HepG2 (cell line): ENCODE results near the gene TTLL11. TPM values are rescaled to one million over a fixed set of nuclear protein-coding genes. Genes with fewer than 3 reads are reported as not detected.

ENCODE experiments used
- ATAC-seq: fragments of 200-7000 bp; cut with Tn5 transposase; 3 replicates; pipeline ENCODE4 v1.9.1; 2020; ENCODE audit warnings: mild to moderate bottlenecking, moderate library complexity
- BruUV-seq: library from RNA; stranded (reverse); fragments of 400-500 nt; replicated peaks from 2 replicates; lab custom pipeline; 2021; lab: Mats Ljungman, UMichigan
- CTCF ChIA-PET: fragments of 300-600 bp; formaldehyde crosslinking; extraction: SDS; loops from one replicate; lab custom pipeline; 2021; ENCODE audit warnings: low total read pairs, inconsistent platforms, low intra/inter-chr PET ratio; lab: Yijun Ruan, JAX
- POLR2A ChIA-PET: fragments of 350-600 bp; sonication (Branson Sonifier 250); formaldehyde crosslinking; loops from one replicate; lab custom pipeline; 2020; ENCODE audit warnings: antibody characterized with exemption, inconsistent platforms; lab: Yijun Ruan, JAX
- DNase-seq: peaks from one replicate; pipeline ENCODE4 v3.0.0-alpha.2; 2015; ENCODE audit warnings: low spot score
- FAIRE-seq: peaks from 3 replicates; lab custom pipeline; 2011; peaks lifted over from hg19 to GRCh38; lab: Jason Lieb, UNC
- H2AFZ ChIP-seq: one replicate; pipeline ENCODE4 v1.6.1; 2011; ENCODE audit warnings: low read length, inconsistent platforms
- H3K27ac ChIP-seq: fragments of 300-600 bp; 3 replicates; pipeline ENCODE4 v1.8.0; 2011; ENCODE audit warnings: mixed run types, mild to moderate bottlenecking, mixed read lengths, low read length, inconsistent platforms; ENCODE audit not compliant: insufficient read depth; ENCODE audit errors: extremely low read length
- H3K27me3 ChIP-seq, 2 experiments: fragments of 200-600 bp in 1 of 2; 2 replicates in 1 of 2; 3 replicates in 1 of 2; pipeline versions ENCODE4 v1.6.0 to v1.8.0; 2011; ENCODE audit warnings: low read length in 2 of 2, mild to moderate bottlenecking in 2 of 2, moderate library complexity in 2 of 2, inconsistent platforms in 1 of 2; ENCODE audit not compliant: insufficient read depth in 2 of 2, control insufficient read depth in 1 of 2
- H3K36me3 ChIP-seq, 2 experiments: fragments of 200-600 bp in 1 of 2; replicated peaks in 1 of 2; 2 replicates in 1 of 2; 3 replicates in 1 of 2; pipeline versions ENCODE4 v1.5.1 to v1.8.0; 2011; ENCODE audit warnings: low read length in 2 of 2, inconsistent platforms in 1 of 2; ENCODE audit not compliant: insufficient read depth in 2 of 2, control insufficient read depth in 1 of 2
- H3K4me1 ChIP-seq: 2 replicates; pipeline ENCODE4 v1.5.1; 2012; ENCODE audit warnings: low read length, inconsistent platforms; ENCODE audit not compliant: insufficient read depth
- H3K4me2 ChIP-seq: 2 replicates; pipeline ENCODE4 v1.6.0; 2011; ENCODE audit warnings: low read depth, low read length, inconsistent platforms
- H3K4me3 ChIP-seq, 3 experiments: fragments of 200-600 bp in 1 of 3; sonication (generic), shearing (Covaris generic) in 1 of 3; replicated peaks in 1 of 3; 2 replicates each; pipeline ENCODE4 v1.5.1; 2011 to 2016; ENCODE audit warnings: low read length in 3 of 3, inconsistent platforms in 2 of 3, low read depth in 2 of 3, mild to moderate bottlenecking in 2 of 3, control low read depth in 1 of 3, mixed read lengths in 1 of 3; ENCODE audit not compliant: insufficient read depth in 1 of 3
- H3K79me2 ChIP-seq: one replicate; pipeline ENCODE4 v1.6.1; 2011; ENCODE audit warnings: low read length, inconsistent platforms; ENCODE audit not compliant: insufficient read depth
- H3K9ac ChIP-seq: 2 replicates; pipeline ENCODE4 v1.6.0; 2011; ENCODE audit warnings: mild to moderate bottlenecking, low read depth, low read length, inconsistent platforms; ENCODE audit not compliant: insufficient read depth
- H3K9me3 ChIP-seq: 2 replicates; pipeline ENCODE4 v1.5.1; 2012; ENCODE audit warnings: mild to moderate bottlenecking, low read length
- H4K20me1 ChIP-seq: 2 replicates; pipeline ENCODE4 v1.6.0; 2011; ENCODE audit warnings: inconsistent platforms, mild to moderate bottlenecking, low read length, moderate library complexity; ENCODE audit not compliant: insufficient read depth
- CEBPB ChIP-seq: IDR thresholded peaks from 2 replicates; pipeline ENCODE4 v1.6.1; 2011; ENCODE audit warnings: low read depth, low read length, improper control_type of control experiment, borderline replicate concordance
- CREB1 ChIP-seq, 2 experiments: fragments of 450-650 bp in 1 of 2; IDR thresholded peaks; 2 replicates each; pipeline ENCODE4 v1.6.1; 2016 to 2017; ENCODE audit warnings: control low read depth in 1 of 2, mild to moderate bottlenecking in 1 of 2, missing compliant biosample characterization in 1 of 2, missing genetic modification characterization in 1 of 2
- ERF ChIP-seq: IDR thresholded peaks from 2 replicates; pipeline ENCODE4 v1.6.1; 2018; ENCODE audit warnings: missing biosample characterization, missing genetic modification reagents
- ETS1 ChIP-seq: sonication (generic); formaldehyde crosslinking; IDR thresholded peaks from 2 replicates; pipeline ENCODE4 v1.4.0; 2020; ENCODE audit warnings: missing genetic modification reagents
- HNF1B ChIP-seq: sonication (generic); formaldehyde crosslinking; IDR thresholded peaks from 2 replicates; pipeline ENCODE4 v1.5.1; 2020; ENCODE audit warnings: mild to moderate bottlenecking, moderate library complexity, missing genetic modification reagents
- NR2C2 ChIP-seq: sonication (generic); formaldehyde crosslinking; IDR thresholded peaks from 2 replicates; pipeline ENCODE4 v1.4.0; 2020; ENCODE audit warnings: missing genetic modification reagents, mild to moderate bottlenecking, moderate library complexity, borderline replicate concordance
- PHB2 ChIP-seq: fragments of 450-650 bp; IDR thresholded peaks from 2 replicates; pipeline ENCODE4 v1.6.1; 2018; ENCODE audit not compliant: partially characterized antibody
- REXO4 ChIP-seq: sonication (generic); formaldehyde crosslinking; IDR thresholded peaks from 2 replicates; pipeline ENCODE4 v1.8.0; 2022; ENCODE audit warnings: missing genetic modification reagents, mild to moderate bottlenecking, borderline replicate concordance
- ZBTB37 ChIP-seq: sonication (generic); formaldehyde crosslinking; IDR thresholded peaks from 2 replicates; pipeline ENCODE4 v1.4.0; 2020; ENCODE audit warnings: mild to moderate bottlenecking, missing genetic modification reagents
- ZNF180 ChIP-seq: sonication (generic); formaldehyde crosslinking; IDR thresholded peaks from 2 replicates; pipeline ENCODE4 v1.4.0; 2020; ENCODE audit warnings: low read depth, missing genetic modification reagents, borderline replicate concordance
- ZNF251 ChIP-seq: sonication (generic); formaldehyde crosslinking; IDR thresholded peaks from 2 replicates; pipeline ENCODE4 v1.9.0; 2021; ENCODE audit warnings: mild to moderate bottlenecking, missing genetic modification reagents
- ZNF430 ChIP-seq: sonication (generic); formaldehyde crosslinking; IDR thresholded peaks from 2 replicates; pipeline ENCODE4 v1.9.0; 2021; ENCODE audit warnings: mild to moderate bottlenecking, missing genetic modification reagents
- ZNF720 ChIP-seq: sonication (generic); formaldehyde crosslinking; IDR thresholded peaks from 2 replicates; pipeline ENCODE4 v1.4.0; 2020; ENCODE audit warnings: missing genetic modification reagents
- WGBS: methylation state at CpG from one replicate; pipeline ENCODE4 v1.1.6; 2017; ENCODE audit warnings: low lambda C conversion rate; 5-methylcytosine and 5-hydroxymethylcytosine counted together
- in situ Hi-C: cut with HindIII; loops from 2 replicates; pipeline ENCODE4 v1.10.0; 2017; ENCODE audit warnings: low pct_unique_long_range_greater_than_20kb; ENCODE audit not compliant: extremely low pct_ligation_motif_present
- intact Hi-C: fragments of 100-400 bp; cut with micrococcal nuclease; formaldehyde crosslinking; loops from one replicate; pipeline ENCODE4 v1.10.0; 2022; ENCODE audit not compliant: unreplicated experiment
- polyA plus RNA-seq, 8 experiments: library from polyadenylated mRNA; depleted of rRNA in 3 of 8; stranded (reverse) in 7 of 8; unstranded in 1 of 8; fragments of >200 nt; fragmentation: Illumina TruSeq in 4 of 8; extraction: Trizol in 4 of 8; gene quantifications; 2 replicates each; pipeline versions ENCODE4 v1.2.1 to v1.2.3, GENCODE V29; 2011 to 2016; ENCODE audit warnings: low read depth in 4 of 8, missing spikeins in 1 of 8, mixed read lengths in 1 of 8; ENCODE audit not compliant: insufficient read depth in 1 of 8
- total RNA-seq, 5 experiments: library from RNA; depleted of rRNA; stranded (reverse); fragments of >200 nt; fragmentation: Illumina TruSeq; extraction: Trizol; gene quantifications; 2 replicates each; pipeline ENCODE4 v1.2.3, GENCODE V29; 2016; ENCODE audit warnings: low read depth in 1 of 5

The TTLL11 gene
- total and polyA plus RNA-seq, 2 of the 13 experiments (the other 11 are each of a cell fraction or from before 2014, with no cell fraction given) = 4.5 to 5.2 TPM

- H3K27me3 ChIP-seq = no peaks in the 10 kb centered on the region
- H3K9ac ChIP-seq = no peak overlapping the region
- H3K9me3 ChIP-seq = no peaks in the 10 kb centered on the region
- no peak overlapping the region for H3K27ac ChIP-seq
- no peak for DNase-seq
- FAIRE-seq = peak; percentile 36
- peaks cover 37% of the 10 kb centered on the region for H3K4me1 ChIP-seq
- BruUV-seq = no TSS peak
- H2AFZ ChIP-seq = no peak overlapping the region
- H3K4me2 ChIP-seq = no peak overlapping the region
- H3K36me3 ChIP-seq = peaks cover 2 to 3% of the 10 kb centered on the region in 2 experiments; a peak in 1 of 5 replicates
- intact Hi-C loops (no loop called here), in situ Hi-C loops (no loop called here)
- POLR2A ChIA-PET = no interaction called here
- TF ChIP-seq CEBPB (peak; percentile 45; the same call in 1 of the 2 replicates), ZNF720 (CRISPR knock-in tag) (no peak)
- peaks cover 8% of the 10 kb centered on the region for H3K79me2 ChIP-seq
- WGBS = 77% methylated on average over 8 of the region's 8 CpGs
- ATAC-seq = no peak
- H4K20me1 ChIP-seq = no peaks in the 10 kb centered on the region
- CTCF ChIA-PET = no interaction called here
- H3K4me3 ChIP-seq = no peak overlapping the region
Measured at GRCh38 chr9:122087406-122088200, 5.5 kb downstream of the TTLL11 start.

- no peak overlapping the region for H3K4me3 ChIP-seq
- H3K4me2 ChIP-seq = no peak overlapping the region
- H2AFZ ChIP-seq = no peak overlapping the region
- H3K36me3 ChIP-seq = peaks cover 2 to 3% of the 10 kb centered on the region in 2 experiments; a peak in 1 of 5 replicates
- in situ Hi-C loops = no loop called here
- no peak for FAIRE-seq
- no TSS peak for BruUV-seq
- intact Hi-C loops = no loop called here
- 100% methylated on average over 1 of the region's 1 CpG for WGBS
- no peaks in the 10 kb centered on the region for H3K27me3 ChIP-seq
- H3K27ac ChIP-seq = no peak overlapping the region
- no peaks in the 10 kb centered on the region for H3K9me3 ChIP-seq
- no peak for DNase-seq
- POLR2A ChIA-PET = no interaction called here
- H3K4me1 ChIP-seq = peaks cover 34% of the 10 kb centered on the region
- no peak overlapping the region for H3K9ac ChIP-seq
- CTCF ChIA-PET = no interaction called here
- H3K79me2 ChIP-seq = peaks cover 8% of the 10 kb centered on the region
- no peaks in the 10 kb centered on the region for H4K20me1 ChIP-seq
- no peak for ATAC-seq
- TF ChIP-seq ERF (CRISPR knock-in tag) = no peak
- no peak for TF ChIP-seq ZNF430 (CRISPR knock-in tag)
- TF ChIP-seq CREB1 (IDR thresholded peaks at IDR 0.05) = no peak
- no peak for TF ChIP-seq CREB1 (CRISPR knock-in tag; IDR thresholded peaks at IDR 0.05)
- TF ChIP-seq HNF1B (CRISPR knock-in tag) = no peak
- no peak for TF ChIP-seq NR2C2 (CRISPR knock-in tag)
- TF ChIP-seq ETS1 (CRISPR knock-in tag) = no peak
- TF ChIP-seq PHB2 = no peak
- no peak for TF ChIP-seq ZBTB37 (CRISPR knock-in tag)
- TF ChIP-seq REXO4 (CRISPR knock-in tag) = no peak
- no peak for TF ChIP-seq ZNF251 (CRISPR knock-in tag)
- TF ChIP-seq ZNF180 (CRISPR knock-in tag) = no peak
Measured at GRCh38 chr9:122086873-122087272, 6.2 kb downstream of the TTLL11 start.
